IMR-90 (cell line): ENCODE results near the gene CALM1. TPM values are rescaled to one million over a fixed set of nuclear protein-coding genes. Genes with fewer than 3 reads are reported as not detected.

Experiments used
- ATAC-seq: fragments of 200-7000 bp; cut with Tn5 transposase; 2 replicates; pipeline ENCODE4 v1.9.1; 2020; ENCODE audit warnings: low read depth, mild to moderate bottlenecking, moderate library complexity
- BruUV-seq: library from RNA; stranded (reverse); fragments of 400-500 nt; replicated peaks from 2 replicates; lab custom pipeline; 2021; lab: Mats Ljungman, UMichigan
- CTCF ChIA-PET: fragments of 300-600 bp; formaldehyde crosslinking; extraction: SDS; loops from one replicate; lab custom pipeline; 2021; ENCODE audit warnings: antibody characterized with exemption; lab: Yijun Ruan, JAX
- POLR2A ChIA-PET: fragments of 300-600 bp; sonication (Branson Sonifier 250); formaldehyde crosslinking; loops from one replicate; lab custom pipeline; 2022; ENCODE audit warnings: antibody characterized with exemption; ENCODE audit not compliant: unreplicated experiment; lab: Charles Lee
- DNase-seq: peaks from one replicate; pipeline ENCODE4 v3.0.0; 2013
- H2AFZ ChIP-seq: replicated peaks from 2 replicates; pipeline ENCODE3; 2013; ENCODE audit warnings: low read length, mild to moderate bottlenecking; ENCODE audit not compliant: poor library complexity
- H2AK5ac ChIP-seq: 2 replicates; pipeline ENCODE4 v1.6.1; 2013; ENCODE audit warnings: low read depth, low read length, inconsistent platforms
- H2AK9ac ChIP-seq: replicated peaks from 2 replicates; pipeline ENCODE3; 2013; ENCODE audit warnings: mild to moderate bottlenecking, low read depth, low read length, moderate library complexity; ENCODE audit not compliant: poor library complexity
- H2BK120ac ChIP-seq: 2 replicates; pipeline ENCODE4 v1.6.1; 2013; ENCODE audit warnings: low read depth, low read length, inconsistent platforms
- H2BK15ac ChIP-seq: 3 replicates; pipeline ENCODE4 v1.6.1; 2013; ENCODE audit warnings: low read depth, low read length, inconsistent platforms
- H2BK20ac ChIP-seq: 2 replicates; pipeline ENCODE4 v1.6.1; 2013; ENCODE audit warnings: low read depth, mild to moderate bottlenecking, inconsistent platforms, low read length, moderate library complexity
- H2BK5ac ChIP-seq: 2 replicates; pipeline ENCODE4 v1.6.1; 2013; ENCODE audit warnings: mild to moderate bottlenecking, low read depth, low read length, inconsistent platforms; ENCODE audit not compliant: poor library complexity, severe bottlenecking
- H3K14ac ChIP-seq: replicated peaks from 2 replicates; pipeline ENCODE4 v1.6.1; 2013; ENCODE audit warnings: low read depth, low read length, inconsistent platforms
- H3K18ac ChIP-seq: 2 replicates; pipeline ENCODE4 v1.6.1; 2013; ENCODE audit warnings: low read depth, low read length, control low read depth
- H3K23ac ChIP-seq: 2 replicates; pipeline ENCODE4 v1.6.1; 2013; ENCODE audit warnings: low read depth, low read length, inconsistent platforms
- H3K27ac ChIP-seq: 2 replicates; pipeline ENCODE4 v1.5.1; 2013; ENCODE audit warnings: mild to moderate bottlenecking, control low read depth, low read length; ENCODE audit not compliant: insufficient read depth
- H3K27me3 ChIP-seq: 2 replicates; pipeline ENCODE4 v1.6.1; 2013; ENCODE audit warnings: low read length; ENCODE audit not compliant: control insufficient read depth, insufficient read depth
- H3K36me3 ChIP-seq: 2 replicates; pipeline ENCODE4 v1.6.1; 2013; ENCODE audit warnings: low read length, mixed read lengths; ENCODE audit not compliant: control insufficient read depth, insufficient read depth
- H3K4ac ChIP-seq: 2 replicates; pipeline ENCODE4 v1.6.1; 2013; ENCODE audit warnings: low read depth, low read length, inconsistent platforms
- H3K4me1 ChIP-seq: 2 replicates; pipeline ENCODE4 v1.6.1; 2013; ENCODE audit warnings: low read length, mixed read lengths; ENCODE audit not compliant: control insufficient read depth, insufficient read depth
- H3K4me2 ChIP-seq: 2 replicates; pipeline ENCODE4 v1.6.1; 2013; ENCODE audit warnings: low read depth, mild to moderate bottlenecking, control low read depth, low read length, moderate library complexity
- H3K4me3 ChIP-seq: 2 replicates; pipeline ENCODE4 v1.5.1; 2013; ENCODE audit warnings: low read depth, mild to moderate bottlenecking, control low read depth, low read length, moderate library complexity; ENCODE audit not compliant: insufficient read depth
- H3K56ac ChIP-seq: 2 replicates; pipeline ENCODE4 v1.6.1; 2013; ENCODE audit warnings: low read length, inconsistent platforms; ENCODE audit not compliant: insufficient read depth; ENCODE audit errors: extremely low read depth
- H3K79me1 ChIP-seq, 2 experiments: 2 replicates each; pipeline ENCODE4 v1.6.1; 2013; ENCODE audit warnings: low read length in 2 of 2, inconsistent platforms in 1 of 2, low read depth in 1 of 2
- H3K9ac ChIP-seq: 2 replicates; pipeline ENCODE4 v1.6.1; 2013; ENCODE audit warnings: low read depth, low read length, control low read depth
- H3K9me1 ChIP-seq: 2 replicates; pipeline ENCODE4 v1.6.1; 2013; ENCODE audit warnings: low read length, inconsistent platforms; ENCODE audit not compliant: insufficient read depth
- H3K9me3 ChIP-seq: 2 replicates; pipeline ENCODE4 v1.6.1; 2013; ENCODE audit warnings: low read length; ENCODE audit not compliant: control insufficient read depth, insufficient read depth
- H4K20me1 ChIP-seq: 2 replicates; pipeline ENCODE4 v1.6.1; 2013; ENCODE audit warnings: low read length, inconsistent platforms; ENCODE audit not compliant: insufficient read depth
- H4K5ac ChIP-seq: 2 replicates; pipeline ENCODE4 v1.6.1; 2013; ENCODE audit warnings: mild to moderate bottlenecking, low read depth, low read length, control low read depth
- H4K8ac ChIP-seq, 2 experiments: 2 replicates each; pipeline ENCODE4 v1.6.1; 2013; ENCODE audit warnings: low read depth in 2 of 2, low read length in 2 of 2, control low read depth in 1 of 2, inconsistent platforms in 1 of 2
- H4K91ac ChIP-seq: 2 replicates; pipeline ENCODE4 v1.6.1; 2013; ENCODE audit warnings: low read depth, low read length, inconsistent platforms; ENCODE audit not compliant: insufficient read depth
- BHLHE40 ChIP-seq: fragments of 150-350 bp; IDR thresholded peaks from 2 replicates; pipeline ENCODE4 v1.6.1; 2016; ENCODE audit warnings: mild to moderate bottlenecking, low read depth, low read length
- CEBPB ChIP-seq: IDR thresholded peaks from 2 replicates; pipeline ENCODE4 v1.6.1; 2012; ENCODE audit warnings: low read depth, low read length, improper control_type of control experiment
- ELK1 ChIP-seq: fragments of 150-350 bp; IDR thresholded peaks from 2 replicates; pipeline ENCODE4 v1.6.1; 2016; ENCODE audit warnings: low read depth, mild to moderate bottlenecking, low read length, moderate library complexity, borderline replicate concordance
- FOS ChIP-seq: fragments of 150-350 bp; IDR thresholded peaks from 2 replicates; pipeline ENCODE4 v1.6.1; 2016; ENCODE audit warnings: low read depth, low read length
- MAFK ChIP-seq: IDR thresholded peaks from 2 replicates; pipeline ENCODE4 v1.6.1; 2012; ENCODE audit warnings: low read depth, low read length, improper control_type of control experiment
- MAZ ChIP-seq: IDR thresholded peaks from 2 replicates; pipeline ENCODE4 v1.6.1; 2012; ENCODE audit warnings: low read depth, mild to moderate bottlenecking, low read length, improper control_type of control experiment, moderate library complexity, borderline replicate concordance
- MXI1 ChIP-seq: IDR thresholded peaks from 2 replicates; pipeline ENCODE4 v1.6.1; 2012; ENCODE audit warnings: low read depth, mild to moderate bottlenecking, low read length, moderate library complexity, borderline replicate concordance
- NFE2L2 ChIP-seq: fragments of 150-350 bp; IDR thresholded peaks from 2 replicates; pipeline ENCODE4 v1.6.1; 2016; ENCODE audit warnings: low read depth, mild to moderate bottlenecking, low read length
- POLR2A ChIP-seq: IDR thresholded peaks from 2 replicates; pipeline ENCODE4 v1.6.1; 2012; ENCODE audit warnings: mild to moderate bottlenecking, low read depth, low read length
- RAD21 ChIP-seq: IDR thresholded peaks from 2 replicates; pipeline ENCODE4 v1.6.1; 2012; ENCODE audit warnings: low read length, improper control_type of control experiment
- RCOR1 ChIP-seq: IDR thresholded peaks from 2 replicates; pipeline ENCODE4 v1.6.1; 2012; ENCODE audit warnings: mild to moderate bottlenecking, low read length, improper control_type of control experiment; ENCODE audit not compliant: insufficient replicate concordance
- RFX5 ChIP-seq: IDR thresholded peaks from 2 replicates; pipeline ENCODE4 v1.8.0; 2012; ENCODE audit warnings: low read depth, mild to moderate bottlenecking, low read length, moderate library complexity
- SMC3 ChIP-seq: fragments of 150-350 bp; IDR thresholded peaks from 2 replicates; pipeline ENCODE4 v1.6.1; 2016; ENCODE audit warnings: low read depth, mild to moderate bottlenecking, antibody characterized with exemption, low read length, moderate library complexity
- USF2 ChIP-seq: fragments of 150-350 bp; IDR thresholded peaks from 2 replicates; pipeline ENCODE4 v1.6.1; 2017; ENCODE audit warnings: mild to moderate bottlenecking, antibody characterized with exemption, low read length, low read depth
- WGBS, 2 experiments: methylation state at CpG; one replicate each; pipeline versions ENCODE4 v1.1.5 to v1.1.7; 2013; ENCODE audit warnings: missing lambda C conversion rate in 2 of 2; ENCODE audit not compliant: insufficient read length in 1 of 2; ENCODE audit errors: extremely low coverage in 2 of 2; 5-methylcytosine and 5-hydroxymethylcytosine counted together
- dilution Hi-C: fragments of 300-500 bp; cut with HindIII; formaldehyde crosslinking; loops from one replicate; pipeline ENCODE4 v1.14.3; 2018; ENCODE audit warnings: low sequenced_read_pairs; ENCODE audit not compliant: unreplicated experiment
- in situ Hi-C: fragments of 300-500 bp; cut with MboI; formaldehyde crosslinking; loops from 3 replicates; pipeline ENCODE4 v1.14.3; 2019; ENCODE audit warnings: low sequenced_read_pairs, inconsistent platforms, mixed read lengths
- intact Hi-C: fragments of 100-400 bp; cut with micrococcal nuclease; formaldehyde crosslinking; loops from 2 replicates; pipeline ENCODE4 v1.10.0; 2022
- polyA plus RNA-seq, 3 experiments: library from polyadenylated mRNA; depleted of rRNA; stranded (reverse); fragments of >200 nt; gene quantifications; 2 replicates each; pipeline ENCODE4 v1.2.3, GENCODE V29; 2012; ENCODE audit warnings: low replicate concordance in 1 of 3
- total RNA-seq: library from RNA; depleted of rRNA; stranded (reverse); fragments of >200 nt; gene quantifications from 2 replicates; pipeline ENCODE4 v1.2.3, GENCODE V29; 2012
- TF ChIP-seq, protein P1 (sequence below): conservative IDR thresholded peaks from 2 replicates; pipeline ENCODE4 v1.5.1; 2012; ENCODE audit warnings: mild to moderate bottlenecking, low read depth, low read length, improper control_type of control experiment

CALM1 gene
- total and polyA plus RNA-seq, 2 of the 4 experiments (the other 2 are of a cell fraction) = 72.9 to 188 TPM

GRCh38 chr14:90406384-90406798 lies 9.6 kb downstream of the CALM1 start:
- no TSS peak for BruUV-seq
- peaks cover 32% of the 10 kb centered on the region for H4K20me1 ChIP-seq
- no peaks in the 10 kb centered on the region for H3K9me3 ChIP-seq
- no peaks in the 10 kb centered on the region for H3K27me3 ChIP-seq
- no peak overlapping the region for H3K4me3 ChIP-seq
- no peak overlapping the region for H4K5ac ChIP-seq
- H3K9ac ChIP-seq = no peak overlapping the region
- no peak overlapping the region for H4K8ac ChIP-seq
- POLR2A ChIA-PET = interaction anchor here (0.6 kb wide), 1 partner anchor 352 kb away, joined by 5 read pairs; no protein-coding TSS in a partner anchor
- H3K4me1 ChIP-seq = peaks cover 10% of the 10 kb centered on the region
- H2AFZ ChIP-seq = no peak overlapping the region
- H3K9me1 ChIP-seq = peaks cover 23% of the 10 kb centered on the region
- no peak overlapping the region for H3K56ac ChIP-seq
- no peak for TF ChIP-seq MXI1
- no peak for TF ChIP-seq BHLHE40
- TF ChIP-seq MAZ = no peak
- TF ChIP-seq POLR2A = no peak
- no peak for TF ChIP-seq SMC3
- TF ChIP-seq, protein P1, sequence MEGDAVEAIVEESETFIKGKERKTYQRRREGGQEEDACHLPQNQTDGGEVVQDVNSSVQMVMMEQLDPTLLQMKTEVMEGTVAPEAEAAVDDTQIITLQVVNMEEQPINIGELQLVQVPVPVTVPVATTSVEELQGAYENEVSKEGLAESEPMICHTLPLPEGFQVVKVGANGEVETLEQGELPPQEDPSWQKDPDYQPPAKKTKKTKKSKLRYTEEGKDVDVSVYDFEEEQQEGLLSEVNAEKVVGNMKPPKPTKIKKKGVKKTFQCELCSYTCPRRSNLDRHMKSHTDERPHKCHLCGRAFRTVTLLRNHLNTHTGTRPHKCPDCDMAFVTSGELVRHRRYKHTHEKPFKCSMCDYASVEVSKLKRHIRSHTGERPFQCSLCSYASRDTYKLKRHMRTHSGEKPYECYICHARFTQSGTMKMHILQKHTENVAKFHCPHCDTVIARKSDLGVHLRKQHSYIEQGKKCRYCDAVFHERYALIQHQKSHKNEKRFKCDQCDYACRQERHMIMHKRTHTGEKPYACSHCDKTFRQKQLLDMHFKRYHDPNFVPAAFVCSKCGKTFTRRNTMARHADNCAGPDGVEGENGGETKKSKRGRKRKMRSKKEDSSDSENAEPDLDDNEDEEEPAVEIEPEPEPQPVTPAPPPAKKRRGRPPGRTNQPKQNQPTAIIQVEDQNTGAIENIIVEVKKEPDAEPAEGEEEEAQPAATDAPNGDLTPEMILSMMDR = no peak
- TF ChIP-seq USF2 = no peak
- no peak for TF ChIP-seq CEBPB
- no peak for TF ChIP-seq NFE2L2
- no peak for TF ChIP-seq FOS
- no peak for TF ChIP-seq RFX5
- no peak for TF ChIP-seq RAD21
- no peak for TF ChIP-seq RCOR1
- no peak for TF ChIP-seq MAFK
- no peak for TF ChIP-seq ELK1
- intact Hi-C loops = no loop called here
- H2AK5ac ChIP-seq = no peak overlapping the region
- CTCF ChIA-PET = no interaction called here
- no peak overlapping the region for H3K4me2 ChIP-seq
- no peak overlapping the region for H3K27ac ChIP-seq
- H2BK15ac ChIP-seq = no peak overlapping the region
- dilution Hi-C loops = no loop called here
- in situ Hi-C loops = loop anchor here (10.0 kb wide), 1 partner anchor 288 kb away; no protein-coding TSS in a partner anchor
- H3K14ac ChIP-seq = no peak overlapping the region
- ATAC-seq = no peak
- H3K36me3 ChIP-seq = peaks cover 41% of the 10 kb centered on the region
- no peak for DNase-seq
- no peak overlapping the region for H4K91ac ChIP-seq
- H2BK120ac ChIP-seq = no peak overlapping the region
- no peak overlapping the region for H2AK9ac ChIP-seq
- H2BK5ac ChIP-seq = no peak overlapping the region
- no peak overlapping the region for H3K4ac ChIP-seq
- no peak overlapping the region for H2BK20ac ChIP-seq
- no peak overlapping the region for H3K23ac ChIP-seq
- peaks cover 29 to 50% of the 10 kb centered on the region in 2 experiments for H3K79me1 ChIP-seq
- 83% methylated on average over 1 of the region's 3 CpGs; no CpG with 5 or more reads in 1 of the 2 experiments for WGBS, 2 experiments
- no peak overlapping the region for H3K18ac ChIP-seq
